HepG2 (cell line): ENCODE results near the gene TAB3. TPM values are rescaled to one million over a fixed set of nuclear protein-coding genes. Genes with fewer than 3 reads are reported as not detected.

Experiments
- BRCA1 ChIP-seq: sonication (generic); formaldehyde crosslinking; IDR thresholded peaks from 2 replicates; pipeline ENCODE4 v1.4.0; 2020; ENCODE audit warnings: missing genetic modification reagents
- CAMTA2 ChIP-seq: sonication (generic); formaldehyde crosslinking; IDR thresholded peaks from 2 replicates; pipeline ENCODE4 v1.4.0; 2020; ENCODE audit warnings: mild to moderate bottlenecking, missing genetic modification reagents, borderline replicate concordance
- HDAC2 ChIP-seq: sonication (generic); formaldehyde crosslinking; IDR thresholded peaks from 2 replicates; pipeline ENCODE4 v1.4.0; 2020; ENCODE audit warnings: missing genetic modification reagents
- HOXA5 ChIP-seq: sonication (generic); formaldehyde crosslinking; IDR thresholded peaks from 2 replicates; pipeline ENCODE4 v1.4.0; 2020; ENCODE audit warnings: missing genetic modification reagents
- HOXD1 ChIP-seq: sonication (generic); formaldehyde crosslinking; IDR thresholded peaks from 2 replicates; pipeline ENCODE4 v1.5.0; 2020; ENCODE audit warnings: missing genetic modification reagents
- ISX ChIP-seq: sonication (generic); formaldehyde crosslinking; conservative IDR thresholded peaks from 2 replicates; pipeline ENCODE4 v1.5.0; 2020; ENCODE audit warnings: missing genetic modification reagents
- MED1 ChIP-seq: sonication (generic); formaldehyde crosslinking; IDR thresholded peaks from 2 replicates; pipeline ENCODE4 v1.4.0; 2020; ENCODE audit warnings: missing genetic modification reagents
- SIX1 ChIP-seq: sonication (generic); formaldehyde crosslinking; IDR thresholded peaks from 2 replicates; pipeline ENCODE4 v1.4.0; 2020; ENCODE audit warnings: missing genetic modification reagents, borderline replicate concordance
- SOX6 ChIP-seq, 2 experiments: fragments of 450-650 bp in 1 of 2; sonication (generic) in 1 of 2; formaldehyde crosslinking in 1 of 2; IDR thresholded peaks; 2 replicates each; pipeline versions ENCODE4 v1.4.0 to v1.6.1; 2017 to 2020; ENCODE audit warnings: antibody characterized with exemption in 1 of 2, mild to moderate bottlenecking in 1 of 2, missing genetic modification reagents in 1 of 2
- SRSF9 ChIP-seq: fragments of 200-400 bp; formaldehyde crosslinking; IDR thresholded peaks from 2 replicates; pipeline ENCODE4 v1.6.1; 2018; ENCODE audit warnings: borderline replicate concordance, mild to moderate bottlenecking, low read depth, low read length; ENCODE audit not compliant: insufficient read depth, poor library complexity, severe bottlenecking
- YEATS4 ChIP-seq: sonication (generic); formaldehyde crosslinking; IDR thresholded peaks from 2 replicates; pipeline ENCODE4 v1.4.0; 2020; ENCODE audit warnings: missing genetic modification reagents, borderline replicate concordance
- ZBTB33 ChIP-seq: sonication (generic); formaldehyde crosslinking; IDR thresholded peaks from 2 replicates; pipeline ENCODE4 v1.4.0; 2020; ENCODE audit warnings: missing genetic modification reagents
- ZFP37 ChIP-seq: sonication (generic); formaldehyde crosslinking; IDR thresholded peaks from 2 replicates; pipeline ENCODE4 v1.4.0; 2020; ENCODE audit warnings: missing genetic modification reagents, borderline replicate concordance
- ZMYM4 ChIP-seq: sonication (generic); formaldehyde crosslinking; IDR thresholded peaks from 2 replicates; pipeline ENCODE4 v1.8.1; 2023; ENCODE audit warnings: mild to moderate bottlenecking, missing genetic modification reagents
- ZNF280D ChIP-seq: sonication (generic); formaldehyde crosslinking; IDR thresholded peaks from 2 replicates; pipeline ENCODE4 v1.5.1; 2020; ENCODE audit warnings: mild to moderate bottlenecking, missing genetic modification reagents
- ZNF350 ChIP-seq: sonication (generic); formaldehyde crosslinking; IDR thresholded peaks from 2 replicates; pipeline ENCODE4 v1.4.0; 2020; ENCODE audit warnings: mild to moderate bottlenecking, low read depth, missing genetic modification reagents, borderline replicate concordance
- ZNF431 ChIP-seq: sonication (generic); formaldehyde crosslinking; IDR thresholded peaks from 2 replicates; pipeline ENCODE4 v1.9.0; 2022; ENCODE audit warnings: missing genetic modification reagents, low read depth, mild to moderate bottlenecking, borderline replicate concordance
- ZNF549 ChIP-seq: sonication (generic); formaldehyde crosslinking; IDR thresholded peaks from 2 replicates; pipeline ENCODE4 v1.5.0; 2020; ENCODE audit warnings: missing genetic modification reagents
- ZNF660 ChIP-seq: sonication (generic); formaldehyde crosslinking; IDR thresholded peaks from 2 replicates; pipeline ENCODE4 v1.5.1; 2020; ENCODE audit warnings: mild to moderate bottlenecking, low read depth, missing genetic modification reagents, borderline replicate concordance
- ZNF710 ChIP-seq: sonication (generic); formaldehyde crosslinking; IDR thresholded peaks from 2 replicates; pipeline ENCODE4 v1.5.0; 2020; ENCODE audit warnings: mild to moderate bottlenecking, missing genetic modification reagents, borderline replicate concordance
- ZNF773 ChIP-seq: sonication (generic); formaldehyde crosslinking; IDR thresholded peaks from 2 replicates; pipeline ENCODE4 v1.4.0; 2020; ENCODE audit warnings: missing genetic modification reagents, borderline replicate concordance
- ZNF850 ChIP-seq: sonication (generic); formaldehyde crosslinking; conservative IDR thresholded peaks from 2 replicates; pipeline ENCODE4 v1.9.0; 2021; ENCODE audit warnings: mild to moderate bottlenecking, missing genetic modification reagents
- polyA plus RNA-seq, 8 experiments: library from polyadenylated mRNA; depleted of rRNA in 3 of 8; stranded (reverse) in 7 of 8; unstranded in 1 of 8; fragments of >200 nt; fragmentation: Illumina TruSeq in 4 of 8; extraction: Trizol in 4 of 8; gene quantifications; 2 replicates each; pipeline versions ENCODE4 v1.2.1 to v1.2.3, GENCODE V29; 2011 to 2016; ENCODE audit warnings: low read depth in 4 of 8, missing spikeins in 1 of 8, mixed read lengths in 1 of 8; ENCODE audit not compliant: insufficient read depth in 1 of 8
- total RNA-seq, 5 experiments: library from RNA; depleted of rRNA; stranded (reverse); fragments of >200 nt; fragmentation: Illumina TruSeq; extraction: Trizol; gene quantifications; 2 replicates each; pipeline ENCODE4 v1.2.3, GENCODE V29; 2016; ENCODE audit warnings: low read depth in 1 of 5

Gene TAB3
- total and polyA plus RNA-seq, 2 of the 13 experiments (the other 11 are each of a cell fraction or from before 2014, with no cell fraction given), result 27.2 to 59.8 TPM

GRCh38 chrX:30889147-30890140, at the start of gene TAB3 (continued):
- TF ChIP-seq ZNF549 (CRISPR knock-in tag) (no peak), ZNF660 (no peak), HDAC2 (0 out of 2 replicates have a peak, but pooled peaks have one; percentile 22), ZNF850 (CRISPR knock-in tag) (no peak), ZBTB33 (CRISPR knock-in tag) (no peak), BRCA1 (CRISPR knock-in tag) (no peak), YEATS4 (CRISPR knock-in tag) (no peak), ZNF350 (CRISPR knock-in tag) (peak; percentile 49; the same call in 1 of the 2 replicates), ZNF431 (no peak), HOXA5 (CRISPR knock-in tag) (peak; percentile 51; the same call in 1 of the 2 replicates), CAMTA2 (CRISPR knock-in tag) (no peak), MED1 (CRISPR knock-in tag) (peak; percentile 43; the same call in 1 of the 2 replicates), ZNF773 (no peak), ZNF280D (CRISPR knock-in tag) (no peak), SRSF9 (no peak), ZMYM4 (CRISPR knock-in tag) (peak; percentile 98), SOX6 (IDR thresholded peaks at IDR 0.05) (no peak), SOX6 (CRISPR knock-in tag; IDR thresholded peaks at IDR 0.05) (peak; percentile 59), ISX (CRISPR knock-in tag) (no peak), ZFP37 (no peak), ZNF710 (no peak), SIX1 (CRISPR knock-in tag) (0 out of 2 replicates have a peak, but pooled peaks have one; percentile 48), HOXD1 (CRISPR knock-in tag) (no peak)
